Adrenal gland (tissue), 12 donors: ENCODE data around the gene MMEL1. TPM values are rescaled to one million over a fixed set of nuclear protein-coding genes. Genes with fewer than 3 reads are reported as not detected.

Source experiments
- DNase-seq, 7 donors: peaks; one replicate each; pipeline ENCODE4 v3.0.0-alpha.2; 2019 to 2020
- H3K27ac ChIP-seq, 5 donors: fragments of 200-600 bp; sonication (generic) in 4 of 5; 1 replicate in 3 of 5; 2 replicates in 2 of 5; pipeline versions ENCODE4 v1.5.1 to v1.8.0; 2016 to 2020; ENCODE audit warnings: mild to moderate bottlenecking in 1 of 5
- H3K27me3 ChIP-seq: fragments of 200-600 bp; 2 replicates; pipeline ENCODE4 v1.8.0; 2021
- H3K36me3 ChIP-seq, 2 donors: fragments of 200-600 bp; replicated peaks in 1 of 2; 1 replicate in 1 of 2; 2 replicates in 1 of 2; pipeline versions ENCODE4 v1.5.1 to v1.8.0; 2018 to 2022
- H3K4me1 ChIP-seq, 2 donors: fragments of 200-600 bp; replicated peaks in 1 of 2; 1 replicate in 1 of 2; 2 replicates in 1 of 2; pipeline versions ENCODE4 v1.5.1 to v1.8.0; 2018 to 2021
- H3K4me3 ChIP-seq, 4 donors: fragments of 200-600 bp; sonication (generic) in 3 of 4; one replicate each; pipeline ENCODE4 v1.5.1; 2016 to 2018
- H3K9me3 ChIP-seq, 3 donors: fragments of 200-600 bp; sonication (generic) in 1 of 3; replicated peaks in 1 of 3; 1 replicate in 2 of 3; 2 replicates in 1 of 3; pipeline versions ENCODE4 v1.5.1 to v1.8.0; 2016 to 2021
- POLR2A ChIP-seq, 2 donors: fragments of 450-650 bp; IDR thresholded peaks; one replicate each; pipeline ENCODE4 v1.6.1; 2017; ENCODE audit warnings: antibody characterized with exemption in 2 of 2, mild to moderate bottlenecking in 2 of 2, moderate library complexity in 1 of 2
- WGBS, 4 donors: extraction: QIAGEN DNeasy Blood & Tissue Kit in 2 of 4; methylation state at CpG; one replicate each; pipeline versions ENCODE4 v1.1.5 to v1.1.7; 2013 to 2017; 5-methylcytosine and 5-hydroxymethylcytosine counted together
- intact Hi-C, 2 donors: fragments of 100-400 bp; cut with DNase I; formaldehyde crosslinking; loops; one replicate each; pipeline versions ENCODE4 v1.14.1 to v1.15.0; 2022 to 2023
- polyA plus RNA-seq, 3 donors: library from polyadenylated mRNA; stranded (reverse); fragments of 200-250 nt in 2 of 3; fragments of 350-450 nt in 1 of 3; fragmentation: Illumina TruSeq in 1 of 3; extraction: RNeasy Lipid Tissue Mini Kit (QIAGEN cat#74804) in 1 of 3; gene quantifications; one replicate each; pipeline ENCODE4 v1.2.3, GENCODE V29; 2013 to 2014
- total RNA-seq, 9 donors: library from RNA; depleted of rRNA in 4 of 9; stranded (reverse); fragments of >200 nt in 4 of 9; fragments of 120-200 nt in 1 of 9; fragmentation: NEBNext Ultra II Directional in 1 of 9; extraction: Animal tissue kit (Norgen Biotek cat#: 25700) in 1 of 9; gene quantifications; one replicate each; pipeline versions ENCODE4 v1.1.0 to v1.2.4, GENCODE V29; 2013 to 2023
- TF ChIP-seq, protein P1 (sequence below), 6 experiments: fragments of 450-650 bp in 4 of 6; fragments of 200-600 bp in 2 of 6; sonication (generic) in 1 of 6; IDR thresholded peaks; 1 replicate in 5 of 6; 2 replicates in 1 of 6; pipeline versions ENCODE4 v1.5.1 to v1.8.0; 2016 to 2021; ENCODE audit warnings: antibody characterized with exemption in 6 of 6, mild to moderate bottlenecking in 2 of 6, moderate library complexity in 1 of 6
- donor health status: healthy with polysubstance abuse.
- donor health status: Bipolar disorder and iron deficiency.
- donor health status: DM: yes; HTN: yes; CAD: no.
- donor health status: DM: no; HTN: no; CAD: no.
- donor health status: DM: no; HTN: no; CAD: no.
- donor health status: DM: yes; HTN: yes; CAD: no.

Gene MMEL1
- total and polyA plus RNA-seq, 12 donors, result 0.30 to 8.2 (median 2.6) TPM

DNA sequence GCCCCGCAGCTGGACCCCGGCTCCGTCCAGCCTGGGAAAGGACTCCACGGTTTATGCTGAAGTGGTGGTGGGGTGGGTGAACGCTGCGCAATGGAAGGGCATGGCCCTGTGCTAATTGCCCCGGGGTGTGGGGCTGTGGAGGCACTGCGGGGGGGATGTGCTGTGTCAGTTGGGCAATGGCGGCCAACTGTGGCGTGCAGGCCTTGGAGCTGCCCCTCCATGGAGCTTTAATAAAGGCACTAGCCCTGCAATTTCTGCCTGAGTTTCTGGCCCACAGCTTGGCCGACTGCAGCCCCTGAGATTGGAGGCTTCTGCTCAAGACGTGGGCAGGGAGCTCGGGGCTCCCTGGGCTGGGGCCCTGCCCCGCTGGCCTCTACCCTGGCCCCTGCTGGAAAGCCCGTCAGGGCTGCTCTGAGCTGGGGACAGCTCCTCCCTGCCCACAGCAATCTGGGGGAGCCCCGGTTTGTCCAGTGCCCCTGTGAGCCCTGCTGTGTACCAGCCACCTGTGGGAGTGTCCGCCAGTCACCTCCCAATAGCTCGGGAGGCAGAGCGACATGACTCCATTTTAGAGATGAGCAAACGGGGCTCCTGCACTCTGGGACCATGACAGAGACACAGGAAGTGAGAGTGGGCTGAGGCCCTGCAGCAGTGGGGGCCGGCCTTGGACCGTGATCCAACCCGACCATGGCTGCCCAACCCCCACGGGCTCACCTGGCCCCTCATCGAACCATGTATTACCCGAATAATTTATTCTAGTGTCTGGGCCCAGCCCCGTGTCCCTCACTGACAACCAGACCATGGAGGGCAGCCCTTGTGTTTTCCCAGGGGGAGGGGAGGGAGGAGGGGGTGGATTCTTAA lies 85.4 kb downstream of the MMEL1 start:
- H3K9me3 ChIP-seq, result no peaks in the 10 kb centered on the region
- H3K36me3 ChIP-seq, result no peaks in the 10 kb centered on the region
- H3K4me1 ChIP-seq, result peaks cover 41 to 50% of the 10 kb centered on the region in 2 donors
- WGBS, 4 donors, result 14 to 29% (median 25%) methylated on average over 8 to 27 of the region's 27 CpGs
- peak in 2 of 7 donors; percentile 28 to 72 for DNase-seq
- TF ChIP-seq, protein P1, sequence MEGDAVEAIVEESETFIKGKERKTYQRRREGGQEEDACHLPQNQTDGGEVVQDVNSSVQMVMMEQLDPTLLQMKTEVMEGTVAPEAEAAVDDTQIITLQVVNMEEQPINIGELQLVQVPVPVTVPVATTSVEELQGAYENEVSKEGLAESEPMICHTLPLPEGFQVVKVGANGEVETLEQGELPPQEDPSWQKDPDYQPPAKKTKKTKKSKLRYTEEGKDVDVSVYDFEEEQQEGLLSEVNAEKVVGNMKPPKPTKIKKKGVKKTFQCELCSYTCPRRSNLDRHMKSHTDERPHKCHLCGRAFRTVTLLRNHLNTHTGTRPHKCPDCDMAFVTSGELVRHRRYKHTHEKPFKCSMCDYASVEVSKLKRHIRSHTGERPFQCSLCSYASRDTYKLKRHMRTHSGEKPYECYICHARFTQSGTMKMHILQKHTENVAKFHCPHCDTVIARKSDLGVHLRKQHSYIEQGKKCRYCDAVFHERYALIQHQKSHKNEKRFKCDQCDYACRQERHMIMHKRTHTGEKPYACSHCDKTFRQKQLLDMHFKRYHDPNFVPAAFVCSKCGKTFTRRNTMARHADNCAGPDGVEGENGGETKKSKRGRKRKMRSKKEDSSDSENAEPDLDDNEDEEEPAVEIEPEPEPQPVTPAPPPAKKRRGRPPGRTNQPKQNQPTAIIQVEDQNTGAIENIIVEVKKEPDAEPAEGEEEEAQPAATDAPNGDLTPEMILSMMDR (IDR thresholded peaks at IDR 0.05), result no peak
- no peak for TF ChIP-seq POLR2A (IDR thresholded peaks at IDR 0.05)
- intact Hi-C loops, result loop anchor here (5.0 to 10.0 kb wide), 3 partner anchors 130 to 353 kb away; partner anchors contain the start of genes FAAP20 (in 1 of the 2) and PEX10 (in 1 of the 2)
- peak overlapping the region in 2 of 4 donors; percentile 32 to 62 for H3K4me3 ChIP-seq
- H3K27me3 ChIP-seq, result no peaks in the 10 kb centered on the region
- H3K27ac ChIP-seq, result peak overlapping the region; percentile 91 to 98 (median 95)

DNA sequence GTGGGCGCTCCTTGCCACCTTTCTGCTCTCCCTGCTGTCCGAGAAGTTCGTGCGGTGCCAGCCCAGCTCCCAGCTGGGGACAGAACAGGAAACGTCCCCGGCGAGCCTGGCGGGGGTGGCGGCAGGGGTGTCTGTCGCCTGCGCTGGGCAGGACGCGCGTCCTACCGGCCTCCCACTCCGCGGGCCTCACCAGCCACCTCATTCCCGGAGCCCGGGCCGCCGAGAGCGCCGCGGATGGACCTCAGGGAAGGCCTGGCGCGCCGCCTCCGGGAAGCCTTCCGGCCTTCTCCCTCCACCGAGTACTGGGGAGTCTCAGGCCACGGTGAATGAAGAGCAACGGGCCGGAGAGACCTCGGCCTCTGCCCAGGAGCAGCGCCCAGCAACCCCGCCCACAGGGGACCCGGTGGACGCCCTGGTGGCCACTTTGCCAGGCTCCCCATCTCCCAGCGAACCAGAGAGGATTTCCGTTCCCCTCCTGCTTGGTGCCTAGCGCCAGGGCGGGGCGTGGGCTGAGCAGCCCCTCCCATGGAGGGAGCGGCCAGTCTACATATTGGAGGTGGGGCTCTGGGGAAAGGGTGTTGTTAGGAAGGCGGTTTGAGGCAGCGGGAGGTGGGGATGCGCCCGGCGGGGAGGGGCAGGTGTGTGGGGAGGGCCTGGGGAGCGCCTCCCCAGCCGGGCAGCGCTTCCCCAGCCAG lies 86.2 kb downstream of the MMEL1 start:
- WGBS, 4 donors, result 0 to 2% (median 1%) methylated on average over 9 to 52 of the region's 52 CpGs
- H3K4me3 ChIP-seq, result peak overlapping the region in 2 of 4 donors; percentile 32 to 62
- H3K27me3 ChIP-seq, result no peaks in the 10 kb centered on the region
- peak; percentile 83 to 91 (median 86) for DNase-seq
- TF ChIP-seq POLR2A (IDR thresholded peaks at IDR 0.05), result peak in 1 of 2 donors; percentile 27
- TF ChIP-seq, protein P1 (IDR thresholded peaks at IDR 0.05), result peak in 4 of 6 experiments; percentile 27 to 49 (median 35)
- H3K36me3 ChIP-seq, result no peaks in the 10 kb centered on the region
- H3K9me3 ChIP-seq, result no peaks in the 10 kb centered on the region
- peaks cover 41 to 50% of the 10 kb centered on the region in 2 donors for H3K4me1 ChIP-seq
- peak overlapping the region; percentile 24 to 98 (median 92) for H3K27ac ChIP-seq
- intact Hi-C loops, result loop anchor here (5.0 to 10.0 kb wide), 3 partner anchors 129 to 352 kb away; partner anchors contain the start of genes FAAP20 (in 1 of the 2) and PEX10 (in 1 of the 2)

DNA sequence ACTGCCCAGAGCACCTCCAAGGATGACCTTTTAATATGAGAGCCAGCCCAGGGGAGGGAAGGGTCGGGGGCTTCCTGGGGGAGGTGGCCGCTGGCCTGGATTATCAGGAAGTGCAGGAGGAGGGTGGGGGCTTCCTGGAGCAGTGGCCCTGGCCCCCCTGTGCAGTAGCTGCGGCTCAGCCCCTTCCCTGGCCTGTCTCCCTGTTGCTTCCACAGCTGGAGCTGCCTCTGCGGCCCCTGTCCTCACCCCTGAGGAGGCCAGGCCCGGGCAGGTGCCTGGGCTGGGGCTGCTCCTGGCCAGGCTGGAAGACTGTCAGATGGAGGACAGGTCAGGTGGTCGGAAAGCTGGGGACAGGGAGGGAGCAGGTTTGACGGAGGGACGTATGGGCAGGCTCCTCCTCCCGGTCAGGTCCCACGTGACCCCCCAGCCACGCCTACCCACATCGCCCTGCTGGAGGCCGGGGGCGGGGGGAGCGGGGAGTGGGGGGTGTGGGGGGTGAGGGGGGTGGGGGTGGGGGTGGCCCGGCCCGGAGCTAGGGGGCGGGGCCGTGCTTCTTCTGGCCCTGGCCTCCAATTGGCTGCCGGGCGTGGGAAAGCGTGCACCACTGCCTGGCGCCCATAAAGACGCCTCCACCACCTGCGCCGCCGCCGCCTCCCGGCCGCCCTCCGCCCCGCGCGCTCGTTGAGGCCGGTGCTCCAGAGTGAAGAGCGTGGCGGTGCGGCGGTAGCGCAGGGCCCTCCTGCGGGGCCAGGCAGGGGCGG lies 86.9 kb downstream of the MMEL1 start:
- peak overlapping the region; percentile 24 to 98 (median 92) for H3K27ac ChIP-seq
- intact Hi-C loops, result loop anchor here (5.0 to 10.0 kb wide), 3 partner anchors 129 to 351 kb away; partner anchors contain the start of genes FAAP20 (in 1 of the 2) and PEX10 (in 1 of the 2)
- WGBS, 4 donors, result 2 to 20% (median 7%) methylated on average over 2 to 42 of the region's 43 CpGs

More for the DNA sequence above, 86.9 kb downstream of the MMEL1 start:
- no peaks in the 10 kb centered on the region for H3K36me3 ChIP-seq
- no peaks in the 10 kb centered on the region for H3K27me3 ChIP-seq
- peaks cover 41 to 50% of the 10 kb centered on the region in 2 donors for H3K4me1 ChIP-seq
- H3K9me3 ChIP-seq, result no peaks in the 10 kb centered on the region
- peak overlapping the region in 2 of 4 donors; percentile 32 to 62 for H3K4me3 ChIP-seq
- peak in 1 of 2 donors; percentile 38 for TF ChIP-seq POLR2A (IDR thresholded peaks at IDR 0.05)
- TF ChIP-seq, protein P1 (IDR thresholded peaks at IDR 0.05), result no peak
- DNase-seq, result peak; percentile 93 to 97 (median 94)
